H9 (cell line): ENCODE results near the gene ANKMY1. TPM values are rescaled to one million over a fixed set of nuclear protein-coding genes. Genes with fewer than 3 reads are reported as not detected.

ENCODE experiments used
- DNase-seq: peaks from one replicate; pipeline ENCODE4 v3.0.0-alpha.2; 2017
- H2AFZ ChIP-seq: one replicate; pipeline ENCODE4 v1.6.1; 2013; ENCODE audit warnings: mild to moderate bottlenecking, low read length, control low read depth, moderate library complexity
- H2AK5ac ChIP-seq: 2 replicates; pipeline ENCODE4 v1.6.1; 2013; ENCODE audit warnings: low read length, control low read depth, mixed read lengths; ENCODE audit not compliant: insufficient read length
- H2BK120ac ChIP-seq: one replicate; pipeline ENCODE4 v1.6.1; 2013; ENCODE audit warnings: low read depth, mild to moderate bottlenecking, low read length, control low read depth, inconsistent platforms; ENCODE audit not compliant: poor library complexity, severe bottlenecking
- H2BK12ac ChIP-seq: 2 replicates; pipeline ENCODE4 v1.6.1; 2013; ENCODE audit warnings: low read length, control low read depth, mixed read lengths, low read depth; ENCODE audit not compliant: insufficient read length
- H2BK15ac ChIP-seq: 2 replicates; pipeline ENCODE4 v1.6.1; 2013; ENCODE audit warnings: low read depth, low read length, control low read depth
- H2BK20ac ChIP-seq: one replicate; pipeline ENCODE4 v1.6.1; 2013; ENCODE audit warnings: low read depth, mild to moderate bottlenecking, low read length, control low read depth, inconsistent platforms; ENCODE audit not compliant: poor library complexity, severe bottlenecking
- H2BK5ac ChIP-seq: 2 replicates; pipeline ENCODE4 v1.6.1; 2013; ENCODE audit warnings: low read length, control low read depth, mixed read lengths; ENCODE audit not compliant: insufficient read length
- H3K14ac ChIP-seq: 2 replicates; pipeline ENCODE4 v1.6.1; 2013; ENCODE audit warnings: low read length, control low read depth; ENCODE audit not compliant: insufficient read depth
- H3K18ac ChIP-seq: 2 replicates; pipeline ENCODE4 v1.6.1; 2013; ENCODE audit warnings: low read depth, mild to moderate bottlenecking, mixed read lengths, low read length, control low read depth; ENCODE audit not compliant: insufficient read length
- H3K23ac ChIP-seq: 2 replicates; pipeline ENCODE4 v1.6.1; 2013; ENCODE audit warnings: low read length, control low read depth, mixed read lengths, low read depth; ENCODE audit not compliant: insufficient read length
- H3K23me2 ChIP-seq: 2 replicates; pipeline ENCODE4 v1.6.1; 2013; ENCODE audit warnings: low read depth, mild to moderate bottlenecking, mixed read lengths, low read length, control low read depth; ENCODE audit not compliant: insufficient read length, poor library complexity, severe bottlenecking
- H3K27ac ChIP-seq: 2 replicates; pipeline ENCODE4 v1.5.1; 2013; ENCODE audit warnings: low read length, control low read depth, mixed read lengths, low read depth; ENCODE audit not compliant: insufficient read length
- H3K27me3 ChIP-seq: 2 replicates; pipeline ENCODE4 v1.6.1; 2013; ENCODE audit warnings: low read length, control low read depth, inconsistent platforms; ENCODE audit not compliant: insufficient read depth
- H3K4ac ChIP-seq: 2 replicates; pipeline ENCODE4 v1.6.1; 2013; ENCODE audit warnings: low read depth, mild to moderate bottlenecking, control low read depth, inconsistent platforms, low read length, moderate library complexity
- H3K4me1 ChIP-seq: 2 replicates; pipeline ENCODE4 v1.6.1; 2013; ENCODE audit warnings: low read length, control low read depth, inconsistent platforms; ENCODE audit not compliant: insufficient read depth
- H3K4me2 ChIP-seq: 2 replicates; pipeline ENCODE4 v1.6.1; 2013; ENCODE audit warnings: low read length, control low read depth, mixed read lengths; ENCODE audit not compliant: insufficient read length, insufficient read depth
- H3K56ac ChIP-seq: 2 replicates; pipeline ENCODE4 v1.6.1; 2013; ENCODE audit warnings: low read depth, mild to moderate bottlenecking, mixed read lengths, low read length, control low read depth; ENCODE audit not compliant: insufficient read length
- H3K79me1 ChIP-seq: 2 replicates; pipeline ENCODE4 v1.6.1; 2013; ENCODE audit warnings: low read depth, mild to moderate bottlenecking, moderate library complexity, low read length, control low read depth, inconsistent platforms; ENCODE audit not compliant: insufficient read depth, poor library complexity, severe bottlenecking
- H3K79me2 ChIP-seq: 2 replicates; pipeline ENCODE4 v1.6.1; 2013; ENCODE audit warnings: low read length, control low read depth, inconsistent platforms; ENCODE audit not compliant: insufficient read depth
- H3K9ac ChIP-seq: 2 replicates; pipeline ENCODE4 v1.6.1; 2013; ENCODE audit warnings: low read length, control low read depth, mixed read lengths; ENCODE audit not compliant: insufficient read length; ENCODE audit errors: extremely low read depth
- H3K9me3 ChIP-seq: one replicate; pipeline ENCODE4 v1.6.1; 2013; ENCODE audit warnings: low read depth, low read length, inconsistent platforms; ENCODE audit not compliant: control insufficient read depth
- H3T11ph ChIP-seq: one replicate; pipeline ENCODE4 v1.6.1; 2013; ENCODE audit warnings: mild to moderate bottlenecking, low read length, control low read depth, inconsistent platforms
- H4K20me1 ChIP-seq: one replicate; pipeline ENCODE4 v1.6.1; 2013; ENCODE audit not compliant: control insufficient read depth, insufficient read length, insufficient read depth
- H4K5ac ChIP-seq: 2 replicates; pipeline ENCODE4 v1.6.1; 2013; ENCODE audit warnings: low read depth, mild to moderate bottlenecking, mixed read lengths, low read length, control low read depth; ENCODE audit not compliant: insufficient read length
- H4K8ac ChIP-seq: replicated peaks from 2 replicates; pipeline ENCODE4 v1.6.1; 2013; ENCODE audit warnings: low read length, control low read depth, mixed read lengths, low read depth; ENCODE audit not compliant: insufficient read length
- H4K91ac ChIP-seq: 2 replicates; pipeline ENCODE4 v1.6.1; 2013; ENCODE audit warnings: low read depth, mild to moderate bottlenecking, moderate library complexity, mixed read lengths, low read length, control low read depth; ENCODE audit not compliant: insufficient read length
- H3K27ac Mint-ChIP-seq, 3 experiments: 2 replicates in 2 of 3; 3 replicates in 1 of 3; pipeline ENCODE4 v1.8.0; 2020 to 2021; ENCODE audit warnings: mixed read lengths in 3 of 3, mild to moderate bottlenecking in 1 of 3, moderate library complexity in 1 of 3
- H3K27me3 Mint-ChIP-seq: 2 replicates; pipeline ENCODE4 v1.8.0; 2021; ENCODE audit warnings: low read depth, mild to moderate bottlenecking, moderate library complexity, mixed read lengths
- H3K36me3 Mint-ChIP-seq, 3 experiments: 2 replicates in 2 of 3; 3 replicates in 1 of 3; pipeline ENCODE4 v1.8.0; 2020 to 2021; ENCODE audit warnings: low read depth in 3 of 3, mixed read lengths in 3 of 3; ENCODE audit not compliant: insufficient read depth in 1 of 3
- H3K4me1 Mint-ChIP-seq, 2 experiments: 2 replicates each; pipeline ENCODE4 v1.8.0; 2020; ENCODE audit warnings: mixed read lengths in 2 of 2
- H3K4me3 Mint-ChIP-seq, 2 experiments: 2 replicates in 1 of 2; 3 replicates in 1 of 2; pipeline ENCODE4 v1.8.0; 2020 to 2021; ENCODE audit warnings: mild to moderate bottlenecking in 2 of 2, mixed read lengths in 2 of 2, moderate library complexity in 1 of 2
- H3K9me3 Mint-ChIP-seq, 2 experiments: 2 replicates in 1 of 2; 3 replicates in 1 of 2; pipeline ENCODE4 v1.8.0; 2020; ENCODE audit warnings: mild to moderate bottlenecking in 2 of 2, mixed read lengths in 2 of 2, moderate library complexity in 1 of 2
- WGBS: extraction: QIAGEN DNeasy Blood & Tissue Kit; methylation state at CpG from one replicate; pipeline ENCODE4 v1.1.7; 2013; ENCODE audit warnings: missing lambda C conversion rate, low lambda C conversion rate, mixed read lengths; ENCODE audit not compliant: insufficient read length; ENCODE audit errors: extremely low coverage; 5-methylcytosine and 5-hydroxymethylcytosine counted together
- total RNA-seq: library from RNA; stranded (reverse); gene quantifications from 2 replicates; pipeline ENCODE4 v1.2.1, GENCODE V29; 2021
- TF ChIP-seq, protein P1 (sequence below): fragments of 200-600 bp; sonication (generic); conservative IDR thresholded peaks from 3 replicates; pipeline ENCODE4 v1.8.0; 2021; ENCODE audit warnings: antibody characterized with exemption, mild to moderate bottlenecking

ANKMY1 gene
- total RNA-seq, 1 experiment from 2014 or later: 13.7 TPM

GRCh38 chr2:240568678-240569522, 11.1 kb upstream of the ANKMY1 start:
- H4K8ac ChIP-seq: no peak overlapping the region
- no peak overlapping the region; the same call in 1 of the 2 replicates for H3K14ac ChIP-seq
- no CpG with 5 or more reads among the region's 93 CpGs for WGBS
- H2BK20ac ChIP-seq: no peak overlapping the region
- no peak overlapping the region for H3T11ph ChIP-seq
- no peaks in the 10 kb centered on the region for H3K9me3 ChIP-seq
- H2AK5ac ChIP-seq: no peak overlapping the region
- no peak overlapping the region for H3K18ac ChIP-seq
- peaks cover 2% of the 10 kb centered on the region; the same call in 1 of the 2 replicates for H3K4me1 ChIP-seq
- peaks cover 26% of the 10 kb centered on the region for H3K27me3 Mint-ChIP-seq
- H3K23me2 ChIP-seq: peaks cover 11% of the 10 kb centered on the region
- no peak overlapping the region for H2BK12ac ChIP-seq
- H4K91ac ChIP-seq: no peak overlapping the region
- no peaks in the 10 kb centered on the region for H4K20me1 ChIP-seq
- no peaks in the 10 kb centered on the region for H3K79me1 ChIP-seq
- no peak overlapping the region for H3K27ac Mint-ChIP-seq
- no peak overlapping the region for H3K23ac ChIP-seq
- H3K36me3 Mint-ChIP-seq: peaks cover 0 to 2% (median 0%) of the 10 kb centered on the region in 3 experiments; a peak in 1 of 7 replicates
- no peak overlapping the region for H3K56ac ChIP-seq
- peak overlapping the region; percentile 54 for H3K4me2 ChIP-seq
- H4K5ac ChIP-seq: no peak overlapping the region
- DNase-seq: no peak
- no peak overlapping the region for H2BK15ac ChIP-seq
- no peaks in the 10 kb centered on the region for H3K9me3 Mint-ChIP-seq
- no peak overlapping the region for H2BK120ac ChIP-seq
- H3K79me2 ChIP-seq: no peaks in the 10 kb centered on the region; the same call in 1 of the 2 replicates
- peaks cover 23 to 24% of the 10 kb centered on the region in 2 experiments for H3K4me1 Mint-ChIP-seq
- no peak overlapping the region for H2BK5ac ChIP-seq
- H3K4me3 Mint-ChIP-seq: peak overlapping the region; percentile 72 to 84
- H3K27ac ChIP-seq: no peak overlapping the region
- TF ChIP-seq, protein P1, sequence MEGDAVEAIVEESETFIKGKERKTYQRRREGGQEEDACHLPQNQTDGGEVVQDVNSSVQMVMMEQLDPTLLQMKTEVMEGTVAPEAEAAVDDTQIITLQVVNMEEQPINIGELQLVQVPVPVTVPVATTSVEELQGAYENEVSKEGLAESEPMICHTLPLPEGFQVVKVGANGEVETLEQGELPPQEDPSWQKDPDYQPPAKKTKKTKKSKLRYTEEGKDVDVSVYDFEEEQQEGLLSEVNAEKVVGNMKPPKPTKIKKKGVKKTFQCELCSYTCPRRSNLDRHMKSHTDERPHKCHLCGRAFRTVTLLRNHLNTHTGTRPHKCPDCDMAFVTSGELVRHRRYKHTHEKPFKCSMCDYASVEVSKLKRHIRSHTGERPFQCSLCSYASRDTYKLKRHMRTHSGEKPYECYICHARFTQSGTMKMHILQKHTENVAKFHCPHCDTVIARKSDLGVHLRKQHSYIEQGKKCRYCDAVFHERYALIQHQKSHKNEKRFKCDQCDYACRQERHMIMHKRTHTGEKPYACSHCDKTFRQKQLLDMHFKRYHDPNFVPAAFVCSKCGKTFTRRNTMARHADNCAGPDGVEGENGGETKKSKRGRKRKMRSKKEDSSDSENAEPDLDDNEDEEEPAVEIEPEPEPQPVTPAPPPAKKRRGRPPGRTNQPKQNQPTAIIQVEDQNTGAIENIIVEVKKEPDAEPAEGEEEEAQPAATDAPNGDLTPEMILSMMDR: no peak
- H3K4ac ChIP-seq: no peak overlapping the region
- H3K9ac ChIP-seq: no peak overlapping the region
- no peak overlapping the region for H2AFZ ChIP-seq
- H3K27me3 ChIP-seq: peaks cover 20% of the 10 kb centered on the region
